Activated B cell treated with CpG ODN at 0.5 μM for 24 hours (primary cell): ENCODE results near the gene GABBR2. TPM values are rescaled to one million over a fixed set of nuclear protein-coding genes. Genes with fewer than 3 reads are reported as not detected.

Experiments
- ATAC-seq: fragments of 200-7000 bp; cut with Tn5 transposase; one replicate; pipeline ENCODE4 v1.10.0; 2021; ENCODE audit warnings: low read depth, mild to moderate bottlenecking, moderate library complexity
- CTCF ChIA-PET: fragments of 350-600 bp; sonication (Branson Sonifier 250); formaldehyde crosslinking; loops from one replicate; lab custom pipeline; 2021; ENCODE audit warnings: antibody characterized with exemption; lab: Charles Lee
- POLR2A ChIA-PET: fragments of 350-600 bp; sonication (Branson Sonifier 250); formaldehyde crosslinking; loops from one replicate; lab custom pipeline; 2021; ENCODE audit warnings: antibody characterized with exemption; lab: Charles Lee
- DNase-seq: peaks from one replicate; pipeline ENCODE4 v3.0.0; 2022
- H3K27ac Mint-ChIP-seq: one replicate; pipeline ENCODE4 v1.8.0; 2020; ENCODE audit warnings: mixed read lengths
- H3K27me3 Mint-ChIP-seq: one replicate; pipeline ENCODE4 v1.8.0; 2021; ENCODE audit warnings: mixed read lengths
- H3K36me3 Mint-ChIP-seq: one replicate; pipeline ENCODE4 v1.8.0; 2021; ENCODE audit warnings: low read depth, mixed read lengths
- H3K4me1 Mint-ChIP-seq: one replicate; pipeline ENCODE4 v1.8.0; 2021; ENCODE audit warnings: mixed read lengths
- H3K4me3 Mint-ChIP-seq: one replicate; pipeline ENCODE4 v1.8.0; 2020; ENCODE audit warnings: mild to moderate bottlenecking, mixed read lengths
- H3K9me3 Mint-ChIP-seq: one replicate; pipeline ENCODE4 v1.8.0; 2020; ENCODE audit warnings: mixed read lengths
- intact Hi-C: fragments of 100-400 bp; cut with micrococcal nuclease; formaldehyde crosslinking; loops from one replicate; pipeline ENCODE4 v1.15.1; 2024
- total RNA-seq: library from RNA; stranded (reverse); gene quantifications from 2 replicates; pipeline ENCODE4 v1.2.3, GENCODE V29; 2022
- TF ChIP-seq, protein P1 (sequence below): fragments of 200-600 bp; IDR thresholded peaks from one replicate; pipeline ENCODE4 v1.8.0; 2022; ENCODE audit warnings: antibody characterized with exemption, mild to moderate bottlenecking

Gene GABBR2
- total RNA-seq, 1 donor from 2014 or later: not detected

DNA sequence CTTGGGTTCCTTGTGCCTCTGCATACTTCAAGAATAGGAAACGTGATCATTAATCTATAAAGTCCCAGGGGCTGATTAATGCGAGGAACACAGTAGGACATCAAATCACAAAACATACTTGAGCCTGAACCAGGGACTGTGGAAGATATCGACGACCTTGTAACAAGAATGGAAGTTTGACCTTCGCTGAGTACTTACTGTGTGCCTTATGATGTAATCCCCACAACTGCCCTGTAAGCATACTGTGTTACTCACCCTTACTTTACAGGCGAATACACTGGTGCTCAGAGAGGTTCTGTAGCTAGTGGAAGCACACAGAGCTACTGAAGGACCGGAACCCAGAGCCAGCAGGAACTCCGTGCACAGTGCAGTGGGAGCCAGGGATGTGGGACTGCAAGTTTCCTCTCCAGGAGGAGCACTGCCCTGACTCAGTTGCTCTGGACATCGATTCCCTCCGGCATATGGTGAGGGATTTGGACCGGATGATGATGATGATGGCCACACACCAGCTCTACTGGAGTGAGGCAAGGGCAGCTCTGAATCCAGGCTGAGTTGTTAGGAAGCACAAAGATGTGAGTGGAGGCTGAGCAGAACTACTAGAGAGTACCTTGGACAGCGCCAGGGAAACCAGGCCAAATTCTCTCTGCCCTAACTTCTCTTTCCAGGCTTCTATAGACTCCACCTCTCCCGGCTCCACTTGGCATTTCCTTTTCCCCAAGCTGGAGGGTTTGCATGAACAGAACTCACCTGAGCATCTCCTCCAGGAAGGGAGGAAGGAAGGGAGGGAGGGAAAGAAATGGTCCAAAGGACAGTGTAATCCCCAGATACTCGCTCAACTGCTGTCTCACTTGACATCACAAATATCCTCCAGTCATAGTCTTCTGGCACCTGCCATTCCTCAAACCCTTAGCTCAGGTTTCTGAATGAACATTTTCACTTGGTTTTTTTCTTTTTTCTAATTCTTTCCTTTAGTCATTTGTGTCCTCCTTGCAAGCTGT, 1.5 kb upstream of the GABBR2 start:
- intact Hi-C loops: loop anchor here (5.0 kb wide), 1 partner anchor 393 kb away; no protein-coding TSS in a partner anchor
- ChIA-PET CTCF (no interaction called here), POLR2A (no interaction called here)
- Mint-ChIP-seq H3K27ac (no peak overlapping the region), H3K4me3 (no peak overlapping the region), H3K9me3 (no peaks in the 10 kb centered on the region), H3K36me3 (no peaks in the 10 kb centered on the region), H3K27me3 (peaks cover 47% of the 10 kb centered on the region), H3K4me1 (peaks cover 12% of the 10 kb centered on the region)
- ATAC-seq (no peak), DNase-seq (no peak)
- TF ChIP-seq, protein P1, sequence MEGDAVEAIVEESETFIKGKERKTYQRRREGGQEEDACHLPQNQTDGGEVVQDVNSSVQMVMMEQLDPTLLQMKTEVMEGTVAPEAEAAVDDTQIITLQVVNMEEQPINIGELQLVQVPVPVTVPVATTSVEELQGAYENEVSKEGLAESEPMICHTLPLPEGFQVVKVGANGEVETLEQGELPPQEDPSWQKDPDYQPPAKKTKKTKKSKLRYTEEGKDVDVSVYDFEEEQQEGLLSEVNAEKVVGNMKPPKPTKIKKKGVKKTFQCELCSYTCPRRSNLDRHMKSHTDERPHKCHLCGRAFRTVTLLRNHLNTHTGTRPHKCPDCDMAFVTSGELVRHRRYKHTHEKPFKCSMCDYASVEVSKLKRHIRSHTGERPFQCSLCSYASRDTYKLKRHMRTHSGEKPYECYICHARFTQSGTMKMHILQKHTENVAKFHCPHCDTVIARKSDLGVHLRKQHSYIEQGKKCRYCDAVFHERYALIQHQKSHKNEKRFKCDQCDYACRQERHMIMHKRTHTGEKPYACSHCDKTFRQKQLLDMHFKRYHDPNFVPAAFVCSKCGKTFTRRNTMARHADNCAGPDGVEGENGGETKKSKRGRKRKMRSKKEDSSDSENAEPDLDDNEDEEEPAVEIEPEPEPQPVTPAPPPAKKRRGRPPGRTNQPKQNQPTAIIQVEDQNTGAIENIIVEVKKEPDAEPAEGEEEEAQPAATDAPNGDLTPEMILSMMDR: no peak

DNA sequence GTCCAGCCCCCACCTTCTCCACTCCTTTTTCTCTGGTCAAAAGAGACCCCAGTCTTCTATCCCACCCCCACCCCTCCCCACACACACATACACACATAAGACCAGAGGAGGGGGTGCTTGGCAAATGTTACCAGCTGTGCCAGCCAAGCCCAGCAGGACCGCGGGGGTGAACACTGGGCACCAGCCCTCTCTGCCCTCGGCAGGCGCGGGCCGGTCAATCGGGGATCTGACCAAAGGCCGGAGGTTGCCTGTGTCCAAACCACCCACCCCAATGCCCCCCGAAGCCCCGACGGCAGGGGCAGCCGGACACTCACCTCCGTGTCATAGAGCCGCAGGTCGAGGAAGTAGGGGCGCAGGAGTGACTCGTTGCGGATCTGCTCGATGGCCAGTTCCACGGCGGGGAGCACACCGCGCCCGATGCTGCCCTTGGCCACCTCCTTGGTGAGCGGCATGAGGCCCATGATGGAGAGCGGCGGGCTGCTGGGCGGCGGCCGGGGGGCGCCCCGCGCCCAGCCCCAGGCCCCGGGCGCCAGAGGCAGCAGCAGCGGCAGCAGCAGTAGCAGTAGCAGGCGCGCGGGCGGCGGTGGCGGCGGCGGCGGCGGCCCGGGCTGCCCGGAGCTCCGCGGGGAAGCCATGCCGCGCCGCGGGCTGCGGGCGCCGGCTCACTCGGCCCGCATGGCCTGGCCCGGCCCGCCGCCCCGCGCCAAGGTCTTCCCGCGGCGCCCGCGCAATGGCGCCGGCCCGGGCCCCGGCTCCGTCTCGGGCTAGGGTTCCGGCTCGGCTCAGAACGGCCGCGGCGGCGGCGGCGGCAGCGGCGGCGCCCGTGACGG, 417 bp downstream of the GABBR2 start:
- Mint-ChIP-seq H3K4me3 (no peak overlapping the region), H3K27ac (no peak overlapping the region), H3K4me1 (peaks cover 12% of the 10 kb centered on the region), H3K36me3 (no peaks in the 10 kb centered on the region), H3K9me3 (no peaks in the 10 kb centered on the region), H3K27me3 (peaks cover 53% of the 10 kb centered on the region)
- DNase-seq: no peak
- ChIA-PET POLR2A (no interaction called here), CTCF (no interaction called here)
- intact Hi-C loops: loop anchor here (5.0 kb wide), 1 partner anchor 391 kb away; no protein-coding TSS in a partner anchor
- TF ChIP-seq, protein P1: no peak
- no peak for ATAC-seq

DNA sequence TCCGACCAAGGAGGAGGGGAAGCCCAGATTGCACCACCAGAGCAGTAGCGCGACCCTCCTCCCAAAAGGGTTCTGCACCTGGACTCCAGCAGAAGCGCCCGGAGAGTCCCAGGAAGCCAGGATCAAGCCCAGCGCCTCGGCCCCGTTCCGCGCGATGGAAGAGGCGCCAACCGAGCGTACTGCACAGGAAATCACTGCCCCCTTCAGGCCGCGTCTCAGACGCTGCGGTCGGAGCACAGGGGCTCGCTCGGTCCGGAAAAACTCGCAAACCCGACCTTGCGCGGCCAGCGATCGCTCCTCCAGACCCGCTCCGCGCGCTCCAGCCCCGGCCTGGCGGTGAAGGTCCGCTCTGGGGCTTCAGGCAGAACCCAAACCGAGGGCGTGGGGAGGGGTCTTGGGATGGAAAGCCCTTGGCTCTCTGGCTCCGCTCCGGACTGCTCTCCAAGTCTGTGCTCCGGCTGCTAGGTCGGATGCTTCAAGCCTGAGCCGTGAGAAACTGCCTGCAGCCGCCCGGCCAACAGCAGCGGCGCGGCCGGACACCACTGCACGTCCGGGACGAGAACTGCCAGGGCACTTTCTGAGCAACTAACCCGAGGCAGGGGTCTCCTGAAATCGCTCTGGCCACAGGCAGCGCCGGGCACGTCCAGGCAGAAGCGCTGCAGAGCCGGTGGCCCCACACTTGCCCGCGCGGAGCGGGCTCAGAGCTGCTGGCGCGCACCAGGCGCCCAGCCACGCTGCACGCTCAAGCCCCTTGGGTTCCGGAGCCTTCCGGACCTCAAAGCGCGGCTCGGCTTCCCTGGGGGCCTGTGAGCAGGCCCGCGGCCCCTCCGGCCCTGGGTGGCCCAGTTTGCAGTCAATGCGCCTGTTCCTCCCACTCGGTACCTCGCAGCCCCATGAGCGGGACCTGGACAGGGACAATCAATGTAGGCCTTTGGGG, 1.3 kb downstream of the GABBR2 start:
- H3K9me3 Mint-ChIP-seq: no peaks in the 10 kb centered on the region
- DNase-seq (no peak), ATAC-seq (no peak)
- intact Hi-C loops: loop anchor here (5.0 kb wide), 1 partner anchor 390 kb away; no protein-coding TSS in a partner anchor
- H3K4me3 Mint-ChIP-seq: no peak overlapping the region
- no peaks in the 10 kb centered on the region for H3K36me3 Mint-ChIP-seq
- ChIA-PET POLR2A (no interaction called here), CTCF (no interaction called here)
- TF ChIP-seq, protein P1: no peak
- peaks cover 12% of the 10 kb centered on the region for H3K4me1 Mint-ChIP-seq
- no peak overlapping the region for H3K27ac Mint-ChIP-seq
- H3K27me3 Mint-ChIP-seq: peaks cover 57% of the 10 kb centered on the region

DNA sequence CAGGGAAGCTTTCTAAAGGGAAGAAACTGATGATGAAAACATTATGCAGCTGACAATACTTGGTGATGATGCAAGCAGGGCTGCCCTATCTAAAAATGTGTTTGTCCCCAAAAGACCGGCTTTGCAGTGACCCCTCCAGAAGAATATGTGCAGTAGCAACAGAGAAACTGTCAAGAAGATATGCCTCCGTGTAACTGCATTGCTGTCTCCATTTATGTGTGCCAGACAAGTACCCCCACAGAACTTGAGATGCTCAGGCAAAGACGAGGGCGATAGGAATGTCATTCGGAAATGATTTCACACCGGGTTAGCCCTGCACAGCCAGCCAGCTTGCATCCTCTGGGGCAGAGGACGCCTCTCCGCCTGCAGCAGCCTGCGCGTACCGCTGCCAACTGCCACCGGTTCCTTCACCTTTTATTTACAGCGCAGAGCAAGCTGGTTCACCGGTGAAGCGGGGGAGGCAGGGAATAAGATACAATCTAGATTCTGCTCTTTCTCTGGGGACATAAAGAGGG, 2.0 kb downstream of the GABBR2 start:
- POLR2A ChIA-PET: no interaction called here
- CTCF ChIA-PET: no interaction called here
- Mint-ChIP-seq H3K27me3 (peaks cover 60% of the 10 kb centered on the region), H3K36me3 (no peaks in the 10 kb centered on the region), H3K9me3 (no peaks in the 10 kb centered on the region), H3K4me1 (peaks cover 12% of the 10 kb centered on the region), H3K4me3 (no peak overlapping the region), H3K27ac (no peak overlapping the region)
- ATAC-seq (no peak), DNase-seq (no peak)
- intact Hi-C loops: loop anchor here (5.0 kb wide), 1 partner anchor 389 kb away; no protein-coding TSS in a partner anchor
- TF ChIP-seq, protein P1: no peak
